Measurements from ENCODE around the gene GYG2. TPM values are rescaled to one million over a fixed set of nuclear protein-coding genes. Genes with fewer than 3 reads are reported as not detected.

GYG2 gene
- total RNA-seq, 1 experiment from 2014 or later = 39.8 TPM

DNA sequence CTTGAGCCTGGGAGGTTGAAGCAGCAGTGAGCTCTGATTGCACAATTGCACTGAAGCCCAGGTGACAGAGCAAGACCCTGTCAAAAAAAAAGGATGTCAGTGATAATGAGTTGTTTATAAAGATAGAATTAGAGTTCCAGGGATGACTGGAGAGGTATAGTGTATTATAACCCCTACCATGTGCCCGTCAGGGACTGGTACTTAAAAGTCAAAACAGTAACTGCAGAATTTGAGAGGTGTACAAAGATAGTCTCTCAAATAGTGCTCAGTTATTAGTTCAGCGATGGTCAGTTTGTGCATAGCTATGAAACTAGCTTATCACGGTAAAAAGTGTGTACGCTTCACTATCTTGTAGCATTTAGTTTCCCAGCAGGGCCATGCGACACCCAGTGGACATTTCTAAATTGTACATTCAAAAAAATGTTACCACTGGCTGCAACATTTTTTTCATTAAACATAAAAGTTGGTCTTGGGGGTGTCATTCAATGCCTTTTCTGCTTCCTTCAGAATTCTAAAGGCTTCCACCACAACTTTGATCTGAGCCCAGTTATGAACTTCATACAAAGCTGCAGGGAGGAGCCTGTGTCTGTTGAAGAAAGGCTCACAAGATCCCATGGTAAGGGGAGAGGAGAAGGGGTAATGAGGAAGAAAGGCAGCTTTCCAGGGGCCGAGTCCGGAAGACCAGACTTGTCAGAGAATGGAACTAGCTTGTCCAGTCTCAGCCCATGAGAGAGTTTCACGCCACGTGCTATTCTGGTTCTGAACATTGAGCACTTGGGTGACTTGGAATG is 9.2 kb upstream of the GYG2 start:
- no peaks in the 10 kb centered on the region for H3K9me3 ChIP-seq (ENCODE audit: low read depth, low read length, poor library complexity, severe bottlenecking)
- intact Hi-C loops (cut with micrococcal nuclease; ENCODE audit: unreplicated experiment) = loop anchor here (2.0 kb wide), 1 partner anchor 175 kb away; no protein-coding TSS in a partner anchor
- ChIA-PET POLR2A (ENCODE audit: low non-redundant PET) (no interaction called here), CTCF (interaction anchor here (0.6 to 1.1 kb wide), 4 partner anchors 16 to 527 kb away, joined by 3 to 14 read pairs (median 6); partner anchors contain the start of gene MXRA5)
- H3K4me3 ChIP-seq (ENCODE audit: low read depth, low read length, poor library complexity, severe bottlenecking) = no peak overlapping the region
- BruUV-seq (replicated peaks) = TSS peak; percentile 35
- peak; percentile 79 for DNase-seq (ENCODE audit: low spot score)
- no peaks in the 10 kb centered on the region for H3K36me3 ChIP-seq (ENCODE audit: insufficient read depth, low read length, poor library complexity, severe bottlenecking)
- peaks cover 49% of the 10 kb centered on the region for H3K4me1 ChIP-seq (ENCODE audit: insufficient read depth, low read length, poor library complexity, severe bottlenecking)
- H3K27me3 ChIP-seq (replicated peaks; ENCODE audit: insufficient read depth, low read depth, low read length, poor library complexity) = no peaks in the 10 kb centered on the region
- no peak for TF ChIP-seq EZH2 (IDR thresholded peaks at IDR 0.05; ENCODE audit: borderline replicate concordance, low read depth, low read length, poor library complexity, severe bottlenecking)
- TF ChIP-seq, protein P1, sequence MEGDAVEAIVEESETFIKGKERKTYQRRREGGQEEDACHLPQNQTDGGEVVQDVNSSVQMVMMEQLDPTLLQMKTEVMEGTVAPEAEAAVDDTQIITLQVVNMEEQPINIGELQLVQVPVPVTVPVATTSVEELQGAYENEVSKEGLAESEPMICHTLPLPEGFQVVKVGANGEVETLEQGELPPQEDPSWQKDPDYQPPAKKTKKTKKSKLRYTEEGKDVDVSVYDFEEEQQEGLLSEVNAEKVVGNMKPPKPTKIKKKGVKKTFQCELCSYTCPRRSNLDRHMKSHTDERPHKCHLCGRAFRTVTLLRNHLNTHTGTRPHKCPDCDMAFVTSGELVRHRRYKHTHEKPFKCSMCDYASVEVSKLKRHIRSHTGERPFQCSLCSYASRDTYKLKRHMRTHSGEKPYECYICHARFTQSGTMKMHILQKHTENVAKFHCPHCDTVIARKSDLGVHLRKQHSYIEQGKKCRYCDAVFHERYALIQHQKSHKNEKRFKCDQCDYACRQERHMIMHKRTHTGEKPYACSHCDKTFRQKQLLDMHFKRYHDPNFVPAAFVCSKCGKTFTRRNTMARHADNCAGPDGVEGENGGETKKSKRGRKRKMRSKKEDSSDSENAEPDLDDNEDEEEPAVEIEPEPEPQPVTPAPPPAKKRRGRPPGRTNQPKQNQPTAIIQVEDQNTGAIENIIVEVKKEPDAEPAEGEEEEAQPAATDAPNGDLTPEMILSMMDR (conservative IDR thresholded peaks at IDR 0.05; ENCODE audit: low read depth, low read length) = peak; percentile 77
- peak overlapping the region; percentile 91 for H3K27ac ChIP-seq (ENCODE audit: low read depth, low read length, poor library complexity, severe bottlenecking)

DNA sequence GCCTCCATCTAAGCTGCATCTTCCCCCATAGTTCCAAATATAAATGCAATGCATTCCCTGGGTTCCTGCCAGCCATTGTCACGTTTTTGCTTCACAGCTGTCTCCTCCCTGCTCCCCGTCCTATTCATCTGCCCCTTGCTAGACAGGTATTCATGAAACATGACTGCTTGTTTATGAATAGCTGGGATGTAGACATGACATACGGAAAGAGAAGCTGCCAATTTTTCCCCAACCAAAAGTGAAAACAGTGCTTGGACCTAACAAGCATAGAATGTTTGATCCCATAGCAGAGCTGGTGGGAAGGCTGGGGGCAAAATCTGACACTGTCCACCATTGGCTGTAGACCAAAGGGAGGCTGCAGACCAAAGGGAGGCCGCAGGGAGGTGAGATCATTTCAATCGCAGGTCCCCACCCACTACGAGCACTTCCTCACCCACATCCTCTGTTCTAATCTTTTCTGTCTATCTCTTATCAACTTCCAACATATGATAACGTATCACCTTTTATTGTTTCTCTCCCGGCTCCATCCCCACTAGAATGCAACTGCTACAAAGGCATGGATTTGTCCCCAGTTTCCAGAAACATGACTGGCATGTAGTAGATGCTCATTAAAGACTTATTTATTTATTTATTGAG is 8.5 kb upstream of the GYG2 start:
- CTCF ChIA-PET = interaction anchor here (0.7 to 1.1 kb wide), 2 partner anchors 56 to 70 kb away, joined by 3 to 14 read pairs; no protein-coding TSS in a partner anchor
- no TSS peak for BruUV-seq (replicated peaks)
- TF ChIP-seq, protein P1 (conservative IDR thresholded peaks at IDR 0.05; ENCODE audit: low read depth, low read length) = no peak
- no peak for TF ChIP-seq EZH2 (IDR thresholded peaks at IDR 0.05; ENCODE audit: borderline replicate concordance, low read depth, low read length, poor library complexity, severe bottlenecking)
- no peaks in the 10 kb centered on the region for H3K36me3 ChIP-seq (ENCODE audit: insufficient read depth, low read length, poor library complexity, severe bottlenecking)
- H3K4me3 ChIP-seq (ENCODE audit: low read depth, low read length, poor library complexity, severe bottlenecking) = no peak overlapping the region
- H3K27ac ChIP-seq (ENCODE audit: low read depth, low read length, poor library complexity, severe bottlenecking) = peak overlapping the region; percentile 91
- POLR2A ChIA-PET (ENCODE audit: low non-redundant PET) = no interaction called here
- H3K27me3 ChIP-seq (replicated peaks; ENCODE audit: insufficient read depth, low read depth, low read length, poor library complexity) = no peaks in the 10 kb centered on the region
- H3K9me3 ChIP-seq (ENCODE audit: low read depth, low read length, poor library complexity, severe bottlenecking) = no peaks in the 10 kb centered on the region
- intact Hi-C loops (cut with micrococcal nuclease; ENCODE audit: unreplicated experiment) = loop anchor here (2.0 kb wide), 1 partner anchor 175 kb away; no protein-coding TSS in a partner anchor
- DNase-seq (ENCODE audit: low spot score) = no peak
- H3K4me1 ChIP-seq (ENCODE audit: insufficient read depth, low read length, poor library complexity, severe bottlenecking) = peaks cover 42% of the 10 kb centered on the region

DNA sequence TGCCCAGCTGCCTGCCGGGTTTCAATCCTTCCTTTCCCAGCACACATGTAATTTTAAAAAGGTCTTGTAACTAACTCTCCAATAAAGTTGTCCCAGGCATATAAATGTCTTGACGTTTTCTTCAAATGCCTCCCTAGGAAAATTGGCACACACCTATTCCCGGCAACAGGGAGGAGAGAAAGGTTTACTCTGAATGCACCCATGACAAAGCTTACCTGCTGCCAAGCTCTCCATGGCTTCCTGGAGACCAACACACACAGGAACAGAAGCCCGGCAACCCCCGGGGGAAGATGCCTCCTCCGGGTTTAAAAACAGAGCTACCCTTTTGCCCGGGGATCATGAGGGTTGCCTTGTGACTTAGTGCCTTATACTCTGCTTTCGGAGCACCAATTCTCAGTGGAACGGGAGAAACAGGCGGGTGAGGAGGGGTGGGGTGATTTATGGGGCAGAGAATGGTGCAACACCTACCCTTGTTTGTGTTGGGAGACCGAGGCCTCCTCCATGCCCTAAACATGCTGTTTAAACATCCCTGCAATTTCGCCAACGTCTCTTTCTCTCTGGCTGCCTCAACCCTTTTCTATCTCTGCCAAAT is 4.8 kb upstream of the GYG2 start:
- no peak for DNase-seq (ENCODE audit: low spot score)
- Histone ChIP-seq H3K36me3 (ENCODE audit: insufficient read depth, low read length, poor library complexity, severe bottlenecking) (no peaks in the 10 kb centered on the region), H3K27ac (ENCODE audit: low read depth, low read length, poor library complexity, severe bottlenecking) (no peak overlapping the region), H3K27me3 (replicated peaks; ENCODE audit: insufficient read depth, low read depth, low read length, poor library complexity) (no peaks in the 10 kb centered on the region), H3K4me3 (ENCODE audit: low read depth, low read length, poor library complexity, severe bottlenecking) (no peak overlapping the region), H3K9me3 (ENCODE audit: low read depth, low read length, poor library complexity, severe bottlenecking) (no peaks in the 10 kb centered on the region), H3K4me1 (ENCODE audit: insufficient read depth, low read length, poor library complexity, severe bottlenecking) (peaks cover 16% of the 10 kb centered on the region)
- TF ChIP-seq, protein P1 (conservative IDR thresholded peaks at IDR 0.05; ENCODE audit: low read depth, low read length) = no peak
- TF ChIP-seq EZH2 (IDR thresholded peaks at IDR 0.05; ENCODE audit: borderline replicate concordance, low read depth, low read length, poor library complexity, severe bottlenecking) = no peak
- POLR2A ChIA-PET (ENCODE audit: low non-redundant PET) = no interaction called here
- no TSS peak for BruUV-seq (replicated peaks)
- CTCF ChIA-PET = interaction anchor here (0.6 kb wide), 1 partner anchor 183 kb away, joined by 4 read pairs; no protein-coding TSS in a partner anchor
- intact Hi-C loops (cut with micrococcal nuclease; ENCODE audit: unreplicated experiment) = no loop called here

All from A673 (cell line).